Activated CD8-positive, alpha-beta memory T cell treated with anti-CD3 and anti-CD28 coated beads for 1 hour (primary cell): Measurements from ENCODE around the gene METRNL.
"Not testable (repeated sequence)": the region's sequence is repeated elsewhere in the genome, so short reads cannot be mapped to it uniquely, and the experiment has no call there.

ENCODE experiments used
- DNase-seq, 2 donors: peaks; one replicate each; pipeline ENCODE4 v3.0.0-alpha.2; 2020; ENCODE audit warnings: low read depth in 1 of 2; ENCODE audit errors: extremely low read depth in 1 of 2

Gene METRNL

GRCh38 chr17:83118071-83118841 is 38.8 kb downstream of the METRNL start:
- DNase-seq, result no peak

- DNase-seq, result no peak
These were observed 40.8 kb downstream of the METRNL start for GRCh38 chr17:83119987-83120864.

- not testable (repeated sequence) for DNase-seq
These were observed 42.1 kb downstream of the METRNL start for GRCh38 chr17:83121473-83121872.

GRCh38 chr17:83121921-83122820 is 42.8 kb downstream of the METRNL start:
- DNase-seq, result no peak

GRCh38 chr17:83122834-83123233 is 43.4 kb downstream of the METRNL start:
- no peak for DNase-seq

GRCh38 chr17:83123896-83124801 is 44.7 kb downstream of the METRNL start:
- no peak for DNase-seq

GRCh38 chr17:83124871-83125514 is 45.6 kb downstream of the METRNL start:
- peak in 1 of 2 donors; percentile 16 for DNase-seq

GRCh38 chr17:83125515-83126274 is 46.3 kb downstream of the METRNL start:
- peak in 1 of 2 donors; percentile 15 for DNase-seq

GRCh38 chr17:83126275-83126811 is 46.9 kb downstream of the METRNL start:
- DNase-seq, result no peak

- DNase-seq, result no peak
These were observed 48.2 kb downstream of the METRNL start for GRCh38 chr17:83127431-83128160.

GRCh38 chr17:83128306-83129240 is 49.2 kb downstream of the METRNL start:
- no peak for DNase-seq

GRCh38 chr17:83129676-83130075 is 50.3 kb downstream of the METRNL start:
- DNase-seq, result no peak

- no peak for DNase-seq
These were observed 52.1 kb downstream of the METRNL start for GRCh38 chr17:83131401-83132011.

GRCh38 chr17:83132251-83133081 is 53.1 kb downstream of the METRNL start:
- DNase-seq, result no peak
